AG09309 (cell line): Measurements from ENCODE around the gene ELFN1.

Experiments
- DNase-seq: peaks from one replicate; pipeline ENCODE4 v3.0.0-alpha.2; 2010; ENCODE audit warnings: low read depth
- H3K4me3 ChIP-seq: 2 replicates; pipeline ENCODE4 v1.5.1; 2011; ENCODE audit warnings: mild to moderate bottlenecking, low read depth, low read length, moderate library complexity; ENCODE audit not compliant: control insufficient read depth
- TF ChIP-seq, protein P1 (sequence below): IDR thresholded peaks from 2 replicates; pipeline ENCODE4 v1.5.1; 2011; ENCODE audit warnings: mild to moderate bottlenecking, low read depth, low read length, inconsistent platforms; ENCODE audit not compliant: insufficient read depth, control insufficient read depth; ENCODE audit errors: missing control alignments

ELFN1 gene

DNA sequence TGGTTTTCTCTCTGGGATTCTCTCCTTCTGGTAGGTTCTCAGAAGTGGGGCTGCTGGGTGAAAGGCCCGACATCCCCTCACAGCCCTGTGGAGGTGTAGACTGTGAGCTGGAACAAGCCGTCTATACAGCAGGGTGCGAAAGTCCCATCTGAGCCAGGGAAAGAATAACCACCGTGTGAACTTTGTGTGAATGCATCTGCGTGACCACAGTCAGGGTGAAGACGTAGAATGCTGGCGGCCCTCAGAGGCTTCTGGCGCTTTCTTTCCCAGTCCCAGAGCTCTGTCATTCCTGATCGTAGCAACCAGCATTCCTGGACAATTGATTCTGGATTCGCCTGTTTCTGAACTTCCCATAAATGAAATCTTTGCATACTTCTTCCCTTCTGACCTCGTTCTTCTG is 30.0 kb downstream of the ELFN1 start:
- DNase-seq: no peak
- TF ChIP-seq, protein P1, sequence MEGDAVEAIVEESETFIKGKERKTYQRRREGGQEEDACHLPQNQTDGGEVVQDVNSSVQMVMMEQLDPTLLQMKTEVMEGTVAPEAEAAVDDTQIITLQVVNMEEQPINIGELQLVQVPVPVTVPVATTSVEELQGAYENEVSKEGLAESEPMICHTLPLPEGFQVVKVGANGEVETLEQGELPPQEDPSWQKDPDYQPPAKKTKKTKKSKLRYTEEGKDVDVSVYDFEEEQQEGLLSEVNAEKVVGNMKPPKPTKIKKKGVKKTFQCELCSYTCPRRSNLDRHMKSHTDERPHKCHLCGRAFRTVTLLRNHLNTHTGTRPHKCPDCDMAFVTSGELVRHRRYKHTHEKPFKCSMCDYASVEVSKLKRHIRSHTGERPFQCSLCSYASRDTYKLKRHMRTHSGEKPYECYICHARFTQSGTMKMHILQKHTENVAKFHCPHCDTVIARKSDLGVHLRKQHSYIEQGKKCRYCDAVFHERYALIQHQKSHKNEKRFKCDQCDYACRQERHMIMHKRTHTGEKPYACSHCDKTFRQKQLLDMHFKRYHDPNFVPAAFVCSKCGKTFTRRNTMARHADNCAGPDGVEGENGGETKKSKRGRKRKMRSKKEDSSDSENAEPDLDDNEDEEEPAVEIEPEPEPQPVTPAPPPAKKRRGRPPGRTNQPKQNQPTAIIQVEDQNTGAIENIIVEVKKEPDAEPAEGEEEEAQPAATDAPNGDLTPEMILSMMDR: no peak
- H3K4me3 ChIP-seq: no peak overlapping the region

DNA sequence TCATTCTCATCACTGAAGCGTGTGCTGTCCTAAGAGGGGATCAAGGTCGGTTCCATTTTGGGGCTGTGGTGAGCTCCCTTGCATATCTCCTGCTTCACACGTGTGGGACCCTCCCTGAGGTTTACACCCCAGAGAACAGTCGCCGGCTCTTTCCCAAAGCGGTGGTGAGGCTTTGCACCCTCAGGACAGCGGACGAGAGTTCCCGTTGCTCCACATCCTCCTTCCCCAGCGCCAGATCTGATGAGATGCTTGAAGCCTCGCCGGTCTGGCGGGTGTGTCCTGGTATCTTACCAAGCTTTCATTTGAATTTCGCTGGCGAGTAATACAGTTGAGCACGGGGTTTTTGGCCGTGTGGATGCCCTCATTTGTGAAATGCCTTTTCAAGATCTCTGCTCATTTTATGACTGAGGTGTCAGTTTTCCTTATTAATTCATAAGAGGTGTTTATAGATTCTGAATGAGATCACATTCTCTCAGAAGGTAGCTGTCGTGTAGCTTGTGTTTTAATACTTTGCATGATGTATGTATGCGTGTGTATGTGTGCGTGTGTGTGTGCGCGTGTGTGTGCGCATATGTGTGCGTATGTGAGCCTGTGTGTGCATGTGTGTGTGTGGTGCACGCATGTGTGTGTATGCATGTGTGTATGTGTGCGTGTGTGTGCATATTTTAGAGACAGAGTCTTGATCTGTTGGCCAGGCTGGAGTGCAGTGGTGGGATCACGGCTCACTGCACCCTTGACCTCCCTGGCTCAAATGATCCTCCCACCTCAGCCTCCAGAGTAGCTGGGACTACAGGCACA is 30.7 kb downstream of the ELFN1 start:
- TF ChIP-seq, protein P1: no peak
- DNase-seq: no peak

DNA sequence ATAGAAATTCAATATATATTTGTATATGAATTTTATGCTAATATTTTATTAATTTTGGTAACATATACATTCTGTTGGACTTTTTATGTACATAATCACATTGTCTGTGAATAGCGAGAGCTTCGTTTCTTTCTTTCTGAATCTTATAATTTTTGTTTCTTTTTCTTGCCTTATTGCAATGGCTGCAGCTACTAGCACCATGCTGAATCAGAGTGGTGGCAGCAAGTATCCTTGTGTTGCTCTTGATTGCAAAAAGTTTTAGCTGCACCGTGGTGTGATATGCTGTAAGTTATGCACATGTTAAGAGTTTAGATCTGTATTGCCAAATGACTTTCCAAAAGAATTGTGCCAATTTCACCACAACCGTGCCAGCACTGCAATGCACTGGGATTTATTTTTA is 32.6 kb downstream of the ELFN1 start:
- no peak overlapping the region for H3K4me3 ChIP-seq
- TF ChIP-seq, protein P1: no peak
- no peak for DNase-seq

More for the DNA sequence above, 30.7 kb downstream of the ELFN1 start:
- no peak overlapping the region for H3K4me3 ChIP-seq

DNA sequence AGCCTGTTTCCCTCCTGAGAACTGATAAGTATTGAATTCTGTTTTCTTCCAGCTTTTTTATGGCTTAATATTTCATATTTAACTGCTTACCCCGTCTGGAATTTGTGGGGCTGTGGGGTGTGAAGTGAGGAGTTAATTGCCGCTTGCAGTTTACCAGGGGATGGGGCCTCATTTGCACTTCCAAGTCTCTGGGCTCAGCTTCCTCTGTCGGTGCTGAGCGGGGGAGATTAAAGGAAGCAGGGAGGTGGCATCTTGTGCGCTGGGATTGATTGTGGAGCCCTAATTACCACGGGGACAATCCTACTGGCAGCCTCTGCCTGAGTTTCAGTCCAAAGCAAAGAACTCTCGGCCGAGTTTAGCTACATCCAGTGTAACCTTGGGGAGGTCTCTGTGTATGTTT is 33.4 kb downstream of the ELFN1 start:
- TF ChIP-seq, protein P1: no peak
- DNase-seq: no peak
- H3K4me3 ChIP-seq: no peak overlapping the region

DNA sequence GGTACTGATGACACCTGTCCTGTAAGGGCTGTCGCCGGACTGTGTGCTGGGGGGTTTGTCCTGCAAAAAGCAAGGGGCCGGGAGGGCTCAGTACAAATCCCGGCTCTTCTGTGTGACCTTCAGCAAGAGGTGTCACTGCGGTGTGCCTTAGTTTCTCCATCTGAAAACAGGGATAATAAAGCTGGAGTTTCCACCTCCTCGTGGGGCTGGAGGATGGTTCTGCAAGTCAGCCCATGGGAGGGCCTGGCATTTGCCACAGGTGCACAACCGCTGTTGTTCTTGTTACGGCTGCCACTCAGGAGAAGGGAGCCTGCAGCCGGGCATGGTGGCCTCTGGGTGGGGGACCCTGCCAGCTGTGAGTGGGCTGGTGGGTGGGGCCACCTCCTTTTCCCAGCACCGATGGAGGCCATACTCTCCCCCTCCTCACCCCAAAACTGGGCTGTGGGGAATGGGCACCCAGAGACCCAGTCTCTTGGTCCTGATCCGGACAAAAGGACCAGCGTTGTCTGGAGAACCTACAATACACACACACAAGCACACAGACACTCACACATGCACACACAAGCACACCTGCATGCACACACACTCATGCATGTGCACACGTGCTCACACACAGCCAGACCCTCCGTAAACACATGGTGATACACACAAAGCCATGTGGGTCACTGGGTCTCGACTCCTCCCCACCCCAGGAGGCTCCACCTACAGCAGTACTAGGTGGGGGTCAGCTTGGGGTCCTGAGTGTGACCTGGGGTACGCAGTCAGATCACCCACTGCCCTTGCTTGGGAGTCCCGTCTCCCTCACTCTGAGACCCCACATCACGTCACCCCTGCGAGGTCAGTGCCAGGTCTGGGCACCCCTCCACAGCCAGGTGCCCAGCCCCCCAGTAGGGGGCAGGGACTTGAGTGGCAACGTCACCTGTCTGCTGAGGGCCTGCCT is 34.1 kb downstream of the ELFN1 start:
- TF ChIP-seq, protein P1: no peak
- DNase-seq: no peak
- no peak overlapping the region for H3K4me3 ChIP-seq

DNA sequence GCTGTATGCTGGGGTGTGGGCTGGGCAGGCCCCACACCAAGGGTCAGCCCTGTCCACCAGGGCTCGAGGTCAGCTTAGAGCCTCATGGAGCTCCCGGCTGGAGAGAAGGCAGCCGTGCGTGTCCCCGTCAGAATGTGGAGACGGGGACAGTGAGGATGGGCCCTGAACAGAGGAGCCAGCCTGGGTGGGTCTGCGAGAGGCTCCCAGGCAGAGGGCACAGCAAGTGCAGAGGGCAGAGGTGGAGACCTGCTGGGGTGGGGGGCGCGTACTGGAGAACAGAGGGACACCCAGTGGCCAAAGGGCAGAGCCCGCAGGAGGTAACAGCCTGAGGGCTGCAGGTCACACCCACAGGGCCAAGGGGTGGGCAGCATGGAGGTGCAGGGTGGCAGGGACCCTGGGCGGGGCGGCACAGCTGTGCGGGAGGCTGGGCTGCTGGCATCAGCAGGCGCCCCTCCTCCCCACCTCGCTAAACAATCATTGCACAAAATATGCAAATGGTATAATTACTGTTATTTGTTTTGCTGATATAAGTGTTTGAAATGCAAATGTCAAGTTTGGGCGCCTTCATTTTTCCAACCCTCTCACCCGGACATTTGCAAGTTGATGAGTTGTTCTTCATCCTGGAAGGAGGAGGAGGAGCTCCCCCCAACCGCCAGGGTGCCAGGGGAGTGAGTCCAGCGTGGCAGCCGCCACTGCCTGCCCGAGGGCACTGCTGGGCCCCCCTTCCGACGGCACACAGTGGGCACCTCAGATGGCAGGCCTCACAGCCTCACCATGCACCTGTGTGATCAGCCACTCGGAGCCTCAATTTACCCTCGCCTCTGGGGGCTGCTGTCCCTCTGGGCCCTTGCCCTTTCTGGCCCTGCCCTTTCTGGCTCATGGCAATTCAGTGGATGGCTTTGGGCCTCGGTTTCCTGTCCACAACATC is 35.0 kb downstream of the ELFN1 start:
- TF ChIP-seq, protein P1: no peak
- DNase-seq: no peak

More for the DNA sequence above, 35.0 kb downstream of the ELFN1 start:
- no peak overlapping the region for H3K4me3 ChIP-seq
